ENCODE results near the gene NAXD. TPM values are rescaled to one million over a fixed set of nuclear protein-coding genes. Genes with fewer than 3 reads are reported as not detected.

NAXD gene
- total and polyA plus RNA-seq, 2 experiments from 2014 or later: 16.9 to 18.5 TPM

DNA sequence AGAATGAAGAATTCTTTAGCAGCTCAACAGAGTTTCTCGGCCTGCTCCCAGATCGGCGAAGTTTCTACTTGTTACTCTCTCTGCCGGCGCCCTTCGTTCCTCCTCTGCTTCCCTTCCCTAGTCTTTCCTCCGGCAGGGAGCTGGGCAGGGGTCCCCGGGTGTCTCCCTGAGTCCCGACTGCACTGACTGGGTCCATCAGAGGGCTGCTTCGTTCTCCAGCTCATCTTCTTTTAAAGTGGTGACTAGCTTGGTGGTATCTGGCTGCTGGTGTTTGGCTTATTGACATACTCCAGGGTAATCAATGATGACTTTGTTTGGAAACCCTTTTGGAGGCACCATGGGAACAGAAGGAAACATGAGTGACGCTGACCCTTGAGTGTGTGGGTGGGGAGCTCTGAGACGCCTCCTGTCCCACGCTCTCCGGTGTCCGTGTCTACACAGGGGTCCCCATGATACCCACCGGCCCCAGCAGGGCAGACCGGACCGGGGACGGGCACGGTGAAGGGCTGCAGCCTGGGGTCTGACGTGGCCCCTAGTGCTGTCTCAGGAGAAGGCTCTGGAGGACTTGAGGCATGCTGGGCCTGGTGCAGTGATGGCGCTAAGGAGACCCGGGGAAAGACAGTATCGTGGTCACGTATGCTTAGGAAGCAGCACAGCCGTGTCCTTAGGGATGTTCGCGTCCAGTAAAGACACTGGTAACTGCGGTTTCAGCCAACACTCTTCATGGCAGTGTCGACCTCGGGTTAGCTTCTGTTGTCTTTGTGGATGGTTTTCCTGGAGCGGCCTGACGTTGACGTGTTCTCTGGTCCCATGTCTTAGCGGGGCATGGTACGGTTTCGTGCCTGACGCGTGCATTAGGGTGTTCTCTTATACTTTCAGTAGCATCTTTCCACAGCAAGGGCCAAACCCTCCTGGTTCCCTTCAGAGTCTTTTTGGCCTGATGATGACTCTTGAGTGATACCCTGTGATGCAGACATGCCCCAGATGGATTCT, 23.8 kb downstream of the NAXD start (continued):
- TF ChIP-seq, protein P1, sequence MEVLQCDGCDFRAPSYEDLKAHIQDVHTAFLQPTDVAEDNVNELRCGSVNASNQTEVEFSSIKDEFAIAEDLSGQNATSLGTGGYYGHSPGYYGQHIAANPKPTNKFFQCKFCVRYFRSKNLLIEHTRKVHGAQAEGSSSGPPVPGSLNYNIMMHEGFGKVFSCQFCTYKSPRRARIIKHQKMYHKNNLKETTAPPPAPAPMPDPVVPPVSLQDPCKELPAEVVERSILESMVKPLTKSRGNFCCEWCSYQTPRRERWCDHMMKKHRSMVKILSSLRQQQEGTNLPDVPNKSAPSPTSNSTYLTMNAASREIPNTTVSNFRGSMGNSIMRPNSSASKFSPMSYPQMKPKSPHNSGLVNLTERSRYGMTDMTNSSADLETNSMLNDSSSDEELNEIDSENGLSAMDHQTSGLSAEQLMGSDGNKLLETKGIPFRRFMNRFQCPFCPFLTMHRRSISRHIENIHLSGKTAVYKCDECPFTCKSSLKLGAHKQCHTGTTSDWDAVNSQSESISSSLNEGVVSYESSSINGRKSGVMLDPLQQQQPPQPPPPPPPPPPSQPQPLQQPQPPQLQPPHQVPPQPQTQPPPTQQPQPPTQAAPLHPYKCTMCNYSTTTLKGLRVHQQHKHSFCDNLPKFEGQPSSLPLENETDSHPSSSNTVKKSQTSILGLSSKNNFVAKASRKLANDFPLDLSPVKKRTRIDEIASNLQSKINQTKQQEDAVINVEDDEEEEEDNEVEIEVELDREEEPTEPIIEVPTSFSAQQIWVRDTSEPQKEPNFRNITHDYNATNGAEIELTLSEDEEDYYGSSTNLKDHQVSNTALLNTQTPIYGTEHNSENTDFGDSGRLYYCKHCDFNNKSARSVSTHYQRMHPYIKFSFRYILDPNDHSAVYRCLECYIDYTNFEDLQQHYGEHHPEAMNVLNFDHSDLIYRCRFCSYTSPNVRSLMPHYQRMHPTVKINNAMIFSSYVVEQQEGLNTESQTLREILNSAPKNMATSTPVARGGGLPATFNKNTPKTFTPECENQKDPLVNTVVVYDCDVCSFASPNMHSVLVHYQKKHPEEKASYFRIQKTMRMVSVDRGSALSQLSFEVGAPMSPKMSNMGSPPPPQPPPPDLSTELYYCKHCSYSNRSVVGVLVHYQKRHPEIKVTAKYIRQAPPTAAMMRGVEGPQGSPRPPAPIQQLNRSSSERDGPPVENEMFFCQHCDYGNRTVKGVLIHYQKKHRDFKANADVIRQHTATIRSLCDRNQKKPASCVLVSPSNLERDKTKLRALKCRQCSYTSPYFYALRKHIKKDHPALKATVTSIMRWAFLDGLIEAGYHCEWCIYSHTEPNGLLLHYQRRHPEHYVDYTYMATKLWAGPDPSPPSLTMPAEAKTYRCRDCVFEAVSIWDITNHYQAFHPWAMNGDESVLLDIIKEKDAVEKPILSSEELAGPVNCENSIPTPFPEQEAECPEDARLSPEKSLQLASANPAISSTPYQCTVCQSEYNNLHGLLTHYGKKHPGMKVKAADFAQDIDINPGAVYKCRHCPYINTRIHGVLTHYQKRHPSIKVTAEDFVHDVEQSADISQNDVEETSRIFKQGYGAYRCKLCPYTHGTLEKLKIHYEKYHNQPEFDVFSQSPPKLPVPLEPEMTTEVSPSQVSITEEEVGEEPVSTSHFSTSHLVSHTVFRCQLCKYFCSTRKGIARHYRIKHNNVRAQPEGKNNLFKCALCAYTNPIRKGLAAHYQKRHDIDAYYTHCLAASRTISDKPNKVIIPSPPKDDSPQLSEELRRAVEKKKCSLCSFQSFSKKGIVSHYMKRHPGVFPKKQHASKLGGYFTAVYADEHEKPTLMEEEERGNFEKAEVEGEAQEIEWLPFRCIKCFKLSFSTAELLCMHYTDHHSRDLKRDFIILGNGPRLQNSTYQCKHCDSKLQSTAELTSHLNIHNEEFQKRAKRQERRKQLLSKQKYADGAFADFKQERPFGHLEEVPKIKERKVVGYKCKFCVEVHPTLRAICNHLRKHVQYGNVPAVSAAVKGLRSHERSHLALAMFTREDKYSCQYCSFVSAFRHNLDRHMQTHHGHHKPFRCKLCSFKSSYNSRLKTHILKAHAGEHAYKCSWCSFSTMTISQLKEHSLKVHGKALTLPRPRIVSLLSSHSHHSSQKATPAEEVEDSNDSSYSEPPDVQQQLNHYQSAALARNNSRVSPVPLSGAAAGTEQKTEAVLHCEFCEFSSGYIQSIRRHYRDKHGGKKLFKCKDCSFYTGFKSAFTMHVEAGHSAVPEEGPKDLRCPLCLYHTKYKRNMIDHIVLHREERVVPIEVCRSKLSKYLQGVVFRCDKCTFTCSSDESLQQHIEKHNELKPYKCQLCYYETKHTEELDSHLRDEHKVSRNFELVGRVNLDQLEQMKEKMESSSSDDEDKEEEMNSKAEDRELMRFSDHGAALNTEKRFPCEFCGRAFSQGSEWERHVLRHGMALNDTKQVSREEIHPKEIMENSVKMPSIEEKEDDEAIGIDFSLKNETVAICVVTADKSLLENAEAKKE (CRISPR knock-in tag; IDR thresholded peaks at IDR 0.05): no peak
- TF ChIP-seq, protein P2, sequence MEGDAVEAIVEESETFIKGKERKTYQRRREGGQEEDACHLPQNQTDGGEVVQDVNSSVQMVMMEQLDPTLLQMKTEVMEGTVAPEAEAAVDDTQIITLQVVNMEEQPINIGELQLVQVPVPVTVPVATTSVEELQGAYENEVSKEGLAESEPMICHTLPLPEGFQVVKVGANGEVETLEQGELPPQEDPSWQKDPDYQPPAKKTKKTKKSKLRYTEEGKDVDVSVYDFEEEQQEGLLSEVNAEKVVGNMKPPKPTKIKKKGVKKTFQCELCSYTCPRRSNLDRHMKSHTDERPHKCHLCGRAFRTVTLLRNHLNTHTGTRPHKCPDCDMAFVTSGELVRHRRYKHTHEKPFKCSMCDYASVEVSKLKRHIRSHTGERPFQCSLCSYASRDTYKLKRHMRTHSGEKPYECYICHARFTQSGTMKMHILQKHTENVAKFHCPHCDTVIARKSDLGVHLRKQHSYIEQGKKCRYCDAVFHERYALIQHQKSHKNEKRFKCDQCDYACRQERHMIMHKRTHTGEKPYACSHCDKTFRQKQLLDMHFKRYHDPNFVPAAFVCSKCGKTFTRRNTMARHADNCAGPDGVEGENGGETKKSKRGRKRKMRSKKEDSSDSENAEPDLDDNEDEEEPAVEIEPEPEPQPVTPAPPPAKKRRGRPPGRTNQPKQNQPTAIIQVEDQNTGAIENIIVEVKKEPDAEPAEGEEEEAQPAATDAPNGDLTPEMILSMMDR (conservative IDR thresholded peaks at IDR 0.05; ENCODE audit: low read depth in 2 of 2): no peak
- TF ChIP-seq, protein P3, sequence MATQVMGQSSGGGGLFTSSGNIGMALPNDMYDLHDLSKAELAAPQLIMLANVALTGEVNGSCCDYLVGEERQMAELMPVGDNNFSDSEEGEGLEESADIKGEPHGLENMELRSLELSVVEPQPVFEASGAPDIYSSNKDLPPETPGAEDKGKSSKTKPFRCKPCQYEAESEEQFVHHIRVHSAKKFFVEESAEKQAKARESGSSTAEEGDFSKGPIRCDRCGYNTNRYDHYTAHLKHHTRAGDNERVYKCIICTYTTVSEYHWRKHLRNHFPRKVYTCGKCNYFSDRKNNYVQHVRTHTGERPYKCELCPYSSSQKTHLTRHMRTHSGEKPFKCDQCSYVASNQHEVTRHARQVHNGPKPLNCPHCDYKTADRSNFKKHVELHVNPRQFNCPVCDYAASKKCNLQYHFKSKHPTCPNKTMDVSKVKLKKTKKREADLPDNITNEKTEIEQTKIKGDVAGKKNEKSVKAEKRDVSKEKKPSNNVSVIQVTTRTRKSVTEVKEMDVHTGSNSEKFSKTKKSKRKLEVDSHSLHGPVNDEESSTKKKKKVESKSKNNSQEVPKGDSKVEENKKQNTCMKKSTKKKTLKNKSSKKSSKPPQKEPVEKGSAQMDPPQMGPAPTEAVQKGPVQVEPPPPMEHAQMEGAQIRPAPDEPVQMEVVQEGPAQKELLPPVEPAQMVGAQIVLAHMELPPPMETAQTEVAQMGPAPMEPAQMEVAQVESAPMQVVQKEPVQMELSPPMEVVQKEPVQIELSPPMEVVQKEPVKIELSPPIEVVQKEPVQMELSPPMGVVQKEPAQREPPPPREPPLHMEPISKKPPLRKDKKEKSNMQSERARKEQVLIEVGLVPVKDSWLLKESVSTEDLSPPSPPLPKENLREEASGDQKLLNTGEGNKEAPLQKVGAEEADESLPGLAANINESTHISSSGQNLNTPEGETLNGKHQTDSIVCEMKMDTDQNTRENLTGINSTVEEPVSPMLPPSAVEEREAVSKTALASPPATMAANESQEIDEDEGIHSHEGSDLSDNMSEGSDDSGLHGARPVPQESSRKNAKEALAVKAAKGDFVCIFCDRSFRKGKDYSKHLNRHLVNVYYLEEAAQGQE (IDR thresholded peaks at IDR 0.05; ENCODE audit: unreplicated experiment): no peak
- no peak for TF ChIP-seq CREB1 (CRISPR knock-in tag; IDR thresholded peaks at IDR 0.05; ENCODE audit: low read depth)
- no peak for TF ChIP-seq EZH2 (IDR thresholded peaks at IDR 0.05; ENCODE audit: low read depth, unreplicated experiment)

Measured in GM23338 (cell line).